DOHH2 (cell line): ENCODE measurements around the gene APC.
"Not testable (repeated sequence)": the region's sequence is repeated elsewhere in the genome, so short reads cannot be mapped to it uniquely, and the experiment has no call there.

Experiments used
- H3F3A ChIP-seq: fragments of 200-600 bp; sonication (generic), shearing (Covaris generic); 2 replicates; pipeline ENCODE4 v1.6.0; 2016; ENCODE audit warnings: antibody characterized with exemption, mild to moderate bottlenecking; ENCODE audit not compliant: control insufficient read depth, insufficient read depth
- H3K27ac ChIP-seq: fragments of 200-600 bp; sonication (generic); 2 replicates; pipeline ENCODE4 v1.5.1; 2014; ENCODE audit warnings: low read depth, mild to moderate bottlenecking, low read length, moderate library complexity
- H3K27me3 ChIP-seq: fragments of 200-600 bp; sonication (generic); 2 replicates; pipeline ENCODE4 v1.6.1; 2014; ENCODE audit warnings: mild to moderate bottlenecking, low read length, mixed read lengths; ENCODE audit not compliant: control insufficient read depth
- H3K36me3 ChIP-seq: fragments of 200-600 bp; sonication (generic); 2 replicates; pipeline ENCODE4 v1.6.1; 2014; ENCODE audit warnings: mild to moderate bottlenecking, low read length, moderate library complexity, mixed read lengths; ENCODE audit not compliant: control insufficient read depth
- H3K4me1 ChIP-seq: fragments of 200-600 bp; sonication (generic); 2 replicates; pipeline ENCODE4 v1.6.1; 2014; ENCODE audit warnings: mild to moderate bottlenecking, low read length, mixed read lengths; ENCODE audit not compliant: control insufficient read depth
- H3K4me2 ChIP-seq: fragments of 200-600 bp; sonication (generic); 2 replicates; pipeline ENCODE4 v1.6.0; 2014; ENCODE audit warnings: mild to moderate bottlenecking, low read length, moderate library complexity
- H3K4me3 ChIP-seq: fragments of 200-600 bp; sonication (generic); 2 replicates; pipeline ENCODE4 v1.5.1; 2014; ENCODE audit warnings: mild to moderate bottlenecking, low read length, mixed read lengths
- H3K79me2 ChIP-seq: fragments of 200-600 bp; sonication (generic); 2 replicates; pipeline ENCODE4 v1.6.1; 2014; ENCODE audit warnings: mild to moderate bottlenecking, low read length, mixed read lengths; ENCODE audit not compliant: control insufficient read depth
- H3K9me2 ChIP-seq: fragments of 200-600 bp; sonication (generic); replicated peaks from 2 replicates; pipeline ENCODE4 v1.6.1; 2014; ENCODE audit warnings: mild to moderate bottlenecking, low read length, mixed read lengths; ENCODE audit not compliant: control insufficient read depth
- H3K9me3 ChIP-seq: fragments of 200-600 bp; sonication (generic); 2 replicates; pipeline ENCODE4 v1.6.1; 2014; ENCODE audit warnings: antibody characterized with exemption, low read length, mixed read lengths; ENCODE audit not compliant: control insufficient read depth, insufficient read depth
- H4K20me1 ChIP-seq: fragments of 200-600 bp; sonication (generic); 2 replicates; pipeline ENCODE4 v1.6.0; 2014; ENCODE audit warnings: low read depth, mild to moderate bottlenecking, antibody characterized with exemption, low read length, moderate library complexity; ENCODE audit not compliant: control insufficient read depth, insufficient read depth
- EZH2phosphoT487 ChIP-seq: fragments of 200-600 bp; sonication (generic); IDR thresholded peaks from 2 replicates; pipeline ENCODE4 v1.6.1; 2017; ENCODE audit warnings: borderline replicate concordance, mild to moderate bottlenecking, antibody characterized with exemption, low read length, moderate library complexity, mixed read lengths
- TF ChIP-seq, protein P1 (sequence below): fragments of 200-600 bp; sonication (generic); IDR thresholded peaks from one replicate; pipeline ENCODE4 v1.5.1; 2014; ENCODE audit warnings: antibody characterized with exemption, mild to moderate bottlenecking, low read depth, low read length; ENCODE audit not compliant: poor library complexity, severe bottlenecking

The APC gene

DNA sequence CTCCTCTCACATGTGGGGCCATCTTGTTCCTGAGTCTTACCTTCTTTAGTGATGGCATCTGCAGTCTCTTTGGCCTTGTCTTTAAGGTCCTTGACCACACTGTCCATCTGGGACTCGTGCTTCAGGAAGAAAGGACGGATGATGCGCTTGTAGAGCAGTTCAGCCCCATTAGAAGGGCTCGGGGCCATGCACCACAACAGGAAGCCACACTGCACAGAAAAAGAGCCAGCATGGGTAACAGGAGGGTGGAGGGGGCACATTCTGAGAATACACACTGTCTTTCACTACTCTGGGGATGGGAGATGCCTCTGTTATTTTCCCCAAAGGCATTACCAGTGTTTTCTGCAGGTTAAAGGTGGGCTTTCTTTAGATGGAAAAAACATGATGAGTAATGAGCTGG, 149.3 kb downstream of the APC start:
- H3K36me3 ChIP-seq = peaks cover 73% of the 10 kb centered on the region
- peaks cover 3% of the 10 kb centered on the region; the same call in 1 of the 2 replicates for H3F3A ChIP-seq
- TF ChIP-seq, protein P1, sequence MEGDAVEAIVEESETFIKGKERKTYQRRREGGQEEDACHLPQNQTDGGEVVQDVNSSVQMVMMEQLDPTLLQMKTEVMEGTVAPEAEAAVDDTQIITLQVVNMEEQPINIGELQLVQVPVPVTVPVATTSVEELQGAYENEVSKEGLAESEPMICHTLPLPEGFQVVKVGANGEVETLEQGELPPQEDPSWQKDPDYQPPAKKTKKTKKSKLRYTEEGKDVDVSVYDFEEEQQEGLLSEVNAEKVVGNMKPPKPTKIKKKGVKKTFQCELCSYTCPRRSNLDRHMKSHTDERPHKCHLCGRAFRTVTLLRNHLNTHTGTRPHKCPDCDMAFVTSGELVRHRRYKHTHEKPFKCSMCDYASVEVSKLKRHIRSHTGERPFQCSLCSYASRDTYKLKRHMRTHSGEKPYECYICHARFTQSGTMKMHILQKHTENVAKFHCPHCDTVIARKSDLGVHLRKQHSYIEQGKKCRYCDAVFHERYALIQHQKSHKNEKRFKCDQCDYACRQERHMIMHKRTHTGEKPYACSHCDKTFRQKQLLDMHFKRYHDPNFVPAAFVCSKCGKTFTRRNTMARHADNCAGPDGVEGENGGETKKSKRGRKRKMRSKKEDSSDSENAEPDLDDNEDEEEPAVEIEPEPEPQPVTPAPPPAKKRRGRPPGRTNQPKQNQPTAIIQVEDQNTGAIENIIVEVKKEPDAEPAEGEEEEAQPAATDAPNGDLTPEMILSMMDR = no peak
- no peak for TF ChIP-seq EZH2phosphoT487
- no peak overlapping the region for H3K4me2 ChIP-seq
- no peaks in the 10 kb centered on the region for H4K20me1 ChIP-seq
- no peaks in the 10 kb centered on the region for H3K27me3 ChIP-seq
- no peaks in the 10 kb centered on the region for H3K4me1 ChIP-seq
- no peak overlapping the region for H3K4me3 ChIP-seq
- peaks cover 20% of the 10 kb centered on the region for H3K79me2 ChIP-seq
- no peaks in the 10 kb centered on the region for H3K9me3 ChIP-seq
- no peak overlapping the region for H3K27ac ChIP-seq
- H3K9me2 ChIP-seq = no peaks in the 10 kb centered on the region

DNA sequence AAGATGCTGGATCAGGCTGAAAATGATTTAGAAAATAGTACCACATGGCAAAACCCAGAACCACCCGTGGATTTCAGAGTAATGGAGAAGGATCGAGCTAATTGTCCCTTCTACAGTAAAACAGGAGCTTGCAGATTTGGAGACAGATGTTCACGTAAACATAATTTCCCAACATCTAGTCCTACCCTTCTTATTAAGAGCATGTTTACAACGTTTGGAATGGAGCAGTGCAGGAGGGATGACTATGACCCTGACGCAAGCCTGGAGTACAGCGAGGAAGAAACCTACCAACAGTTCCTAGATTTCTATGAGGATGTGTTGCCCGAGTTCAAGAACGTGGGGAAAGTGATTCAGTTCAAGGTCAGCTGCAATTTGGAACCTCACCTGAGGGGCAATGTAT, 154.4 kb downstream of the APC start:
- not testable (repeated sequence) for H3K4me2 ChIP-seq

DNA sequence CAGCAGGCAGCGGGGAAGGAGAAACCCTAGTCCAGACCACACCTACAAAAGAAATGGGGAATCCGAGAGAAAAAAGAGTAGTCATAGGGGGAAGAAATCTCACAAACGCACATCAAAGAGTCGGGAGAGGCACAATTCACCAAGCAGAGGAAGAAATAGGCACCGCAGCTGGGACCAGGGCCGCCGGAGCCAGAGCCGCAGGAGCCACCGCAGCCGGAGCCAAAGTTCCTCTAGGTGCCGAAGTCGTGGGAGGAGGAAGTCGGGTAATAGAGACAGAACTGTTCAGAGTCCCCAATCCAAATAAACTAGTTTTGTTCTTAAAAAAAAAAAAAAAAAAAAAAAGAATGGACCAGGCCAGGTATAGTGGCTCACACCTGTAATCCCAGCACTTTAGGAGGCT, 155.1 kb downstream of the APC start:
- no peaks in the 10 kb centered on the region for H4K20me1 ChIP-seq
- H3K27me3 ChIP-seq = no peaks in the 10 kb centered on the region
- H3K9me2 ChIP-seq = no peaks in the 10 kb centered on the region
- H3K27ac ChIP-seq = no peak overlapping the region
- H3K4me3 ChIP-seq = no peak overlapping the region
- no peaks in the 10 kb centered on the region for H3K9me3 ChIP-seq
- H3F3A ChIP-seq = no peaks in the 10 kb centered on the region
- peaks cover 48% of the 10 kb centered on the region for H3K79me2 ChIP-seq
- TF ChIP-seq EZH2phosphoT487 = no peak
- TF ChIP-seq, protein P1 = no peak
- H3K36me3 ChIP-seq = peaks cover 60% of the 10 kb centered on the region
- no peak overlapping the region for H3K4me2 ChIP-seq
- no peaks in the 10 kb centered on the region for H3K4me1 ChIP-seq

More for the DNA sequence above, 154.4 kb downstream of the APC start:
- H3K9me2 ChIP-seq, H3K9me3 ChIP-seq, H3F3A ChIP-seq, H4K20me1 ChIP-seq, H3K4me1 ChIP-seq, H3K27ac ChIP-seq, H3K27me3 ChIP-seq, H3K4me3 ChIP-seq: not testable (repeated sequence)
- Histone ChIP-seq H3K36me3 (peaks cover 62% of the 10 kb centered on the region), H3K79me2 (peaks cover 45% of the 10 kb centered on the region)

DNA sequence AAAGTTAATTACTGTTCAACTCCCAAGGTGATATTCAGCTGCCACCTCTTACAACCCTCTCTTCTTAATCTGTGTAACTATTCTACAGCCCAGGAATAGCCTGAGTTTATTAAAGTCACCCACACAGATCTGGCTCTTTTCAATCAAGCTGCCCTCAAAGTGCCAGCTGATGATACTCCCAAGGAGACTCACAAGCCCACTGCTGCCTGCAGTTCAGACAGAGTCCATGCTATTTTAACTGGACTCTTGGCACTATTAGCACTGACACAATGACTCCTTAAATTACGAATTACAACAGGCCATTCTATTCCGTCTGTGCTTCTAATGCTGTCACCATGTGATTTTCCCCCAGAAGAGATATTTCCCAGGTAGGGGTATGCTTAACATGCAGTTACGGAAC, 158.0 kb downstream of the APC start:
- no peaks in the 10 kb centered on the region for H3K9me3 ChIP-seq
- no peaks in the 10 kb centered on the region for H3K9me2 ChIP-seq
- TF ChIP-seq, protein P1 = no peak
- no peak for TF ChIP-seq EZH2phosphoT487
- no peaks in the 10 kb centered on the region for H3F3A ChIP-seq
- no peaks in the 10 kb centered on the region for H3K4me1 ChIP-seq
- H3K36me3 ChIP-seq = peaks cover 71% of the 10 kb centered on the region
- no peak overlapping the region for H3K4me3 ChIP-seq
- H3K27ac ChIP-seq = no peak overlapping the region
- H4K20me1 ChIP-seq = no peaks in the 10 kb centered on the region
- H3K4me2 ChIP-seq = no peak overlapping the region
- H3K79me2 ChIP-seq = peaks cover 44% of the 10 kb centered on the region
- H3K27me3 ChIP-seq = no peaks in the 10 kb centered on the region
